Right lobe of liver (tissue), 4 donors: ENCODE results near the gene RGMB.

Source experiments
- CTCF ChIP-seq, 4 donors: fragments of 200-600 bp in 3 of 4; fragments of 450-650 bp in 1 of 4; IDR thresholded peaks; one replicate each; pipeline versions ENCODE4 v1.5.1 to v1.8.0; 2016 to 2022; ENCODE audit warnings: antibody characterized with exemption in 4 of 4, mild to moderate bottlenecking in 2 of 4
- POLR2A ChIP-seq: fragments of 450-650 bp; IDR thresholded peaks from one replicate; pipeline ENCODE4 v1.6.1; 2017; ENCODE audit warnings: antibody characterized with exemption, mild to moderate bottlenecking
- donor health status: DM: no; HTN: no; CAD: no.
- donor health status: DM: no; HTN: no; CAD: no.
- donor health status: DM: no; HTN: yes; CAD: no.

- no peak for TF ChIP-seq CTCF (IDR thresholded peaks at IDR 0.05)
- TF ChIP-seq POLR2A = no peak
Measured at GRCh38 chr5:98798371-98798770, 24.9 kb downstream of the RGMB start.
